ENCODE measurements around the gene GPS1. TPM values are rescaled to one million over a fixed set of nuclear protein-coding genes. Genes with fewer than 3 reads are reported as not detected.

GPS1 gene
- total and polyA plus RNA-seq, 10 of the 15 experiments (the other 5 are each of a cell fraction or from before 2014, with no cell fraction given) = 2.2 to 146 (median 77.7) TPM

DNA sequence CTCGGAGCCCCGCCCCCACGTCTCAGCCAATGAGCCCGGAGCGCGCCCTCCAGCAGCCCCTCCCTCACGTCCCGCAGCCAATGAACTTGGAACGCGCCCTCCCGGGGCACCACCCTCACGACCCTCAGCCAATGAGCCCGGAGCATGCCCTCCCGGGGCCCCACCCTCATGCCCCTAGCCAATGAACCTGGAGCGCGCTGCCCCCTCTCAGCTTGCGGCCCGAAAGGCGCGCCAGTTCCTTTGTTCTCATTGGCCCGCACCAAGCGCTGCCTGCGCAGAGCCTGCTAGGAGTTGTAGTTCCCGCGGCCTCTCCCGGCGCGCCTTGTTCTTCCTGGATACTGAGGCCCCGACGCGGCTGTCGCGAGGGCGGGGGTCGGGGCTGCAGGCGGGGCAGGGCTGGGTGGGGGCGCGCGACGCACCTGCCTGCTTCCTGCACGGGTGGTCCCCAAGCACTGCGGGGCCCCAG lies 28.7 kb upstream of the GPS1 start, which contains the start of gene LRRC45 (continued):
- TF ChIP-seq CEBPZ (IDR thresholded peaks at IDR 0.05; ENCODE audit: low read depth, low read length) (peak; percentile 75), CHD2 (IDR thresholded peaks at IDR 0.05; ENCODE audit: borderline replicate concordance, low read depth, low read length) (peak; percentile 83), NR2F1 (conservative IDR thresholded peaks at IDR 0.05) (no peak), HCFC1 (IDR thresholded peaks at IDR 0.05; ENCODE audit: low read length) (peak; percentile 88), MYC (IDR thresholded peaks at IDR 0.05; ENCODE audit: insufficient read depth, insufficient read length, insufficient replicate concordance, low read length, severe bottlenecking) (no peak), IRF3 (IDR thresholded peaks at IDR 0.05) (peak; percentile 95), SREBF1 (IDR thresholded peaks at IDR 0.05; ENCODE audit: low read length) (no peak), ZNF592 (IDR thresholded peaks at IDR 0.05) (no peak), CREB1 (IDR thresholded peaks at IDR 0.05; ENCODE audit: low read depth) (peak; percentile 84), SUPT20H (IDR thresholded peaks at IDR 0.05; ENCODE audit: borderline replicate concordance, control insufficient read depth, low read depth, low read length) (no peak), CHD4 (IDR thresholded peaks at IDR 0.05) (no peak), NR2C1 (IDR thresholded peaks at IDR 0.05) (peak; percentile 40; the same call in 1 of the 2 replicates), NRF1 (conservative IDR thresholded peaks at IDR 0.05; ENCODE audit: low read depth, low read length) (0 out of 2 replicates have a peak, but pooled peaks have one; percentile 22), SP1 (IDR thresholded peaks at IDR 0.05; ENCODE audit: low read depth, low read length) (peak; percentile 98), IKZF1 (conservative IDR thresholded peaks at IDR 0.05) (peak; percentile 41; the same call in 1 of the 2 replicates), NFXL1 (IDR thresholded peaks at IDR 0.05; ENCODE audit: borderline replicate concordance) (no peak), MEF2B (IDR thresholded peaks at IDR 0.05; ENCODE audit: partially characterized antibody, poor library complexity, severe bottlenecking) (no peak), CREM (IDR thresholded peaks at IDR 0.05; ENCODE audit: low read depth) (peak; percentile 63; the same call in 1 of the 2 replicates), ZNF622 (IDR thresholded peaks at IDR 0.05) (no peak), HDGF (IDR thresholded peaks at IDR 0.05) (peak; percentile 89), NFYB (IDR thresholded peaks at IDR 0.05; ENCODE audit: insufficient read depth, low read depth, low read length) (peak; percentile 90)
